C4-2B (cell line): ENCODE results near the gene PDXDC1.
"Not testable (repeated sequence)": the region's sequence is repeated elsewhere in the genome, so short reads cannot be mapped to it uniquely, and the experiment has no call there.

Source experiments
- H3K27ac ChIP-seq: fragments of 450-650 bp; 2 replicates; pipeline ENCODE4 v1.5.1; 2017
- ZFX ChIP-seq: fragments of 450-650 bp; IDR thresholded peaks from 2 replicates; pipeline ENCODE4 v1.6.1; 2017
- TF ChIP-seq, protein P1 (sequence below): fragments of 450-650 bp; conservative IDR thresholded peaks from 2 replicates; pipeline ENCODE4 v1.5.1; 2017; ENCODE audit warnings: mild to moderate bottlenecking

Gene PDXDC1

DNA sequence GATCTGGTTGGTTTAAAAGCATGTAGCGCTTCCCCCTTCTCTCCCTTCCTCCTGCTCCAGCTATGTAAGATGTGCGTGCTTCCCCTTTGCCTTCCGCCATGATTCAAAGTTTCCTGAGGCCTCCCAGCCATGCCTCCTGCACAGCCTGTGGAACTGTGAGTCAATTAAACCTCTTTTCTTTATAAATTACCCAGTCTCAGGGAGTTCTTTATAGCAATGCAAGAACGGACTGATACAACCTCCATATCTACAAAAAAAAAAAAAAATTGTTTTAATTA, 16.6 kb upstream of the PDXDC1 start:
- no peak overlapping the region for H3K27ac ChIP-seq
- TF ChIP-seq ZFX, result no peak
- TF ChIP-seq, protein P1, sequence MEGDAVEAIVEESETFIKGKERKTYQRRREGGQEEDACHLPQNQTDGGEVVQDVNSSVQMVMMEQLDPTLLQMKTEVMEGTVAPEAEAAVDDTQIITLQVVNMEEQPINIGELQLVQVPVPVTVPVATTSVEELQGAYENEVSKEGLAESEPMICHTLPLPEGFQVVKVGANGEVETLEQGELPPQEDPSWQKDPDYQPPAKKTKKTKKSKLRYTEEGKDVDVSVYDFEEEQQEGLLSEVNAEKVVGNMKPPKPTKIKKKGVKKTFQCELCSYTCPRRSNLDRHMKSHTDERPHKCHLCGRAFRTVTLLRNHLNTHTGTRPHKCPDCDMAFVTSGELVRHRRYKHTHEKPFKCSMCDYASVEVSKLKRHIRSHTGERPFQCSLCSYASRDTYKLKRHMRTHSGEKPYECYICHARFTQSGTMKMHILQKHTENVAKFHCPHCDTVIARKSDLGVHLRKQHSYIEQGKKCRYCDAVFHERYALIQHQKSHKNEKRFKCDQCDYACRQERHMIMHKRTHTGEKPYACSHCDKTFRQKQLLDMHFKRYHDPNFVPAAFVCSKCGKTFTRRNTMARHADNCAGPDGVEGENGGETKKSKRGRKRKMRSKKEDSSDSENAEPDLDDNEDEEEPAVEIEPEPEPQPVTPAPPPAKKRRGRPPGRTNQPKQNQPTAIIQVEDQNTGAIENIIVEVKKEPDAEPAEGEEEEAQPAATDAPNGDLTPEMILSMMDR, result no peak

DNA sequence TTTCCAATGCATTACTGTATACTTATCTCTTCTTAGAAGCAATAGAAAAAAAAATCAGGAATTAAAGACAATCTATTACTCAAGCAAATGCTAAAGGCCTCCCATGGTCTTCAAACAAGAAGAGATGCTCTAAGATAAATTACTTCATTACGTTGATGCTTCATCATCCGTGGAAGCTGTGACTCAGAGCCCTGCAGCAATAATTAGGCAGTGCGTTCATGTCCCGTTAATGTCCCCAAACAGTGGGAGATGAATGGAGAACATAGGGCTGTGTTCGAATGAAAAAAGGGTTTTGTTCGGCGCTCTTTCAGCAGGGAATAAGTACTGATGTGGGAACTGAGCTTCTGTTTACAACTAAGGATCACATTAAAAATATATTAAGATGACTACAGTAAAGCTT, 15.9 kb upstream of the PDXDC1 start:
- TF ChIP-seq, protein P1, result no peak
- no peak for TF ChIP-seq ZFX
- H3K27ac ChIP-seq, result no peak overlapping the region

DNA sequence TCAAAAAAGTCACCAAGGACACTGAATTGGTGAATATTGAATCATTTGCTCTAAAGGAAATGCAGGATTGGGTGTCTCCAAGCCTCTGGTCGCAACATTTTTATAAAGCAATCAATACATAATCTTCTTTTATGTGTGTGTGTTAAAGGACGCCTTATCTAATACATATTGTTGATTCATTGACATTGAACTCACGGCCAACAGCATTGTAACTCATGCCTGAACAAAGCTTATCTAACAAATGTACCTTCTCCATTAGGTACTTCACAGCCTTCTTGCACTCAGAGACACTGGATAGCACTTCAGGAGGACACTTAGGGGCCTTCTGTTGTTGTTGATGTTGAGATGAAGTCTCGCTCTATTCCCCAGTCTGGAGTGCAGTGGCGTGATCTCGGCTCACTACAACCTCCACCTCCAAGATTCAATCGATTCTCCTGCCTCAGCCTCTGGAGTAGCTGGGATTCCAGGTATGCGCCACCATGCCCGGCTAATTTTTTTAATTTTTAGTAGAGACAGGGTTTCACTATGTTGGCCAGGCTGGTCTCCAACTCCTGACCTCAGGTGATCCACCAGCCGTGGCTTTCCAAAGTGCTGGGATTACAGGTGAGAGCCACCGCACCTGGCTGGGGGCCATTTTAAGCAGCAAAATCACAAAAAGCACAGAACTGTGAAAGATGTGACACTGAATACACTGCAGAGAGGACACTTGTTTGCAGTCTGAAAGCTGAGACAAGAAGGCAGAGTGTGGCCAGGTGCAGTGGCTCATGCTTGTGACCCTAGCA, 13.2 kb upstream of the PDXDC1 start:
- TF ChIP-seq ZFX, result no peak
- TF ChIP-seq, protein P1, result no peak
- H3K27ac ChIP-seq, result no peak overlapping the region

DNA sequence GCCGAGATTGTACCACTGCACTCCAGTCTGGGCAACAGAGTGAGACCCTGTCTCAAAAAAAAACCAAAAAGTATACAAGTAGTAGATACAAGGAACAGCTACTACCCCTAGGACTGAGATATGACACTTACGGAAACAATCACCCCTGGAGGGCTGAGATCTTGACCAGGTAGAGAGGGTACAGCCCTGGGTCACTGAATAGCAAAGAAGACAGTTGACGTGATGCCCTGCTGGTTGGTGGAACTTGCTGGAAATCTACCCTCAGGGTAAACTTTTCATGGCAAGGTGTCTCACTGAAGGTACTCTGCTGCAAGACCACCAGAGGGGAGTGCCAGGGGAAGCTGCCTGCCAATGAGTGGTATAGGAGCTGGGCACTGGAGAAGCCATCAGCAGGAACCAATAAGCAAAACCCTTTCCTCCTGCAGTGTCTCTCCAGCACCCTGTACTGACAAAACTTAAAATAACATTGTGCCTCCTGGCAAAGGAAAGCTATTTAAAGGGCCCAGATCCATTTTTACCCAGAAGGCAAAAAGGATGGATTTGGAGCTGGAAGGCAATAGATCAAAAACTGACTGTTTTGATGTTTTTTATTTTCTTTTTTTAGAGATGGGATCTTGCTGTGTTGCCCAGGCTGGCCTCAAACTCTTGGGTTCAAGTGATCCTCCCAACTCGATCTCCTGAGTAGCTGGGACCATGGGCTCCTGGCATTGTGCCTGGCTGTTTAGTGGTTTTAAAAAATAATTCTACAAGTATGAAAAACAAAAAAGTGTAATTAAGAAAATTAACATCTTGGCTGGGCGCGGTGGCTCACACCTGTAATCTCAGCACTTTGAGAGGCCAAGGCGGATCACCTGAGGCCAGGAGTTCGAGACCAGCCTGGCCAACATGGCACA, 11.3 kb upstream of the PDXDC1 start:
- H3K27ac ChIP-seq, result no peak overlapping the region
- TF ChIP-seq ZFX, result no peak
- TF ChIP-seq, protein P1, result no peak

DNA sequence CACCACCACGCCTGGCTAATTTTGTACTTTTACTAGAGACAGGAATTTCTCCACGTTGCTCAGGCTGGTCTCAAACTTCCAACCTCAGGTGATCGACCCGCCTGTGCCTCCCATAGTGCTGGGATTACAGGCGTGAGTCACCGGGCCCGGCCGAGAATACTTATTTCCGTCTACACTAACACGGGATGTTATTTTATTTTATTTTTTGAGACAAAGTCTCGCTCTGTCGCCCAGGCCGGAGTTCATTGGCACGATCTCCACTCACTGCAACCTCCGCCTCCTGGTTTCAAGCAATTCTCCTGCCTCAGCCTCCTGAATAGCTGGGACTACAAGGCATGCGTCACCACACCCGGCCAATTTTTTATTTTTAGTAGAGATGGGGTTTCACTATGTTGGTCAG, 9.5 kb upstream of the PDXDC1 start:
- H3K27ac ChIP-seq, result no peak overlapping the region
- no peak for TF ChIP-seq ZFX
- TF ChIP-seq, protein P1, result no peak

DNA sequence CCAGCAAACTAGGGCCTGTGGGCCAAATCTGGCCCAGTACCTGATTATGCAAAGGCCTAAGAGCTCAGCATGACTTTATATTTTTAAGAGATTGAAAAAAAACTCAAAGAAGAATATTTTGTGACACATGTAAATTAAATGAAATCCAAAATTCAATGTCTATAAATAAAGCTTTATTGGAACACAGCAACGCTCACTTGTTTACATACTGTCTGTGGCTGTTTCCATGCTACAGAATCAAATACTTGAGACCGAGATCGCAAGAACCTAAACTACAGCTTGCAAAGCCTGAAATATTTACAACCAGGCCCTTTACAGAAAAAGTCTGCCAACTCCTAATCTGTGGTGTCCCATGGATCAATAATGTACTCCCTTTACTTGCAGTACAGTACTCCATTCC, 5.0 kb upstream of the PDXDC1 start:
- H3K27ac ChIP-seq, result not testable (repeated sequence)

DNA sequence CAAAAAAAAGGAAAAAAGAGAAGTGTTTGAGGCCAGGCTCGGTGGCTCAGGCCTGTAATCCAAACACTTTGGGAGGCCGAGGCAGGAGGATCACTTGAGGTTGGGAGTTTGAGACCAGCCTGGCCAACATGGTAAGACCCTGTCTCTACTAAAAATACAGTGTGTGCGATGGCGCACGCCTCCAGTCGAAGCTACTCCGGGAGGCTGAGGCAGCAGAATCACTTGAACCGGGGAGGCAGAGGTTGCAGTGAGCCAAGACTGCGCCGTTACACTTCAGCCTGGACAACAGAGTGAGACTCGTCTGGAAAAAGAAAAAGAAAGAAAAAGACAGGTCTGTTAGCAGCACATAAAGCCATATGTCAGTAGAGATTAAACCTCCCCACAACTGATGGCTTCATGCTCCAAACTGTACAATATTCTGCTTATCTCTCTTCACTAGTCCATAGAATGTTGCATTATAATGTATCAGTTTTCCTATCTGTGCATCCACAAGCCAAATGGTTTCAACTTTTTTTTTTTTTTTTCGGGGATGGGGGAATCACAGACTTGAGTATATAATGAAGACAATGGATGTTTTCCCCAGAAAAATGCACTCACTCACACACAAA, 3.1 kb upstream of the PDXDC1 start:
- H3K27ac ChIP-seq, result not testable (repeated sequence)

DNA sequence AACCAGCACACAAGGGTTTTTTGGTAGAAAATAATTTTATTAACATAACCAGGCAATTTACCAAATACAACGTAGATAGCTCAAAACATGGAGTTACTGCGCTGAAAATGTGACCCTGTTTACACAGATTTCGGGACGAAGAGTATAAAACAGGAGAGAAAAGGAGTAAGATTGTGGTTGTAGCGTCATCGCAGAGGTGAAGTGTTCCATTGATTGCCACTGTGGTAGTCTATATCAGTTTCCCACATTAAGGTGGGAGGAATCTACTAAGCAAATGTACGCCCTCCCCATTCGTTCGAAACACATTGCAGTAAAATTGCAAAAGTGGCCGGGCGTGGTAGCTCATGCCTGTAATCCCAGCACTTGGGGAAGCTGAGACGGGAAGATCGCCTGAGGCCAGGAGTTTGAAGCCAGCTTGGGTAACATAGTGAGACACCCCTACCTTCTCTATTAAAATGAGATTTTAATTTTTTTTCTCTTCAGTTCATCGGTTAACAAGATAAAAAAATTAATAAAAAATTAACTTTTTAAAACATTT, 972 bp upstream of the PDXDC1 start:
- H3K27ac ChIP-seq, result not testable (repeated sequence)

DNA sequence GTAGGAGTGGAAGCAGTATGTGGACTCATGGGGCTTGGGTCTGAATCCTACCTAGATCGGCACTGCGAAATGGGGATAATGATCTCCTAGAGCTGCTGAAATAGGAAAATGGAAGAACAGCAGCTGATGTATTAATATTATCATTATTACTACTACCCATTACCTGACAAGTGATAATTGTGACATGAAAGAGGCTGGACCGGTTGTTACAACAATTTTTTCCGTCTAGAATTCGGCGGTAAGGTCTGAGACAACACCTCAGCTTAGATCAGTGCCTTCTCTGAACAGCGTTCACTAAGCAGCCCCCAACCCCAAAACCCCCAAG, 533 bp upstream of the PDXDC1 start:
- H3K27ac ChIP-seq, result peak overlapping the region; percentile 92
